ENCODE data around the gene DNASE1L3.
A peak's percentile ranks its signal among the peaks of the same experiment; 100 is the strongest.
"Not testable (repeated sequence)": the region's sequence is repeated elsewhere in the genome, so short reads cannot be mapped to it uniquely, and the experiment has no call there.

Gene DNASE1L3, protein sequence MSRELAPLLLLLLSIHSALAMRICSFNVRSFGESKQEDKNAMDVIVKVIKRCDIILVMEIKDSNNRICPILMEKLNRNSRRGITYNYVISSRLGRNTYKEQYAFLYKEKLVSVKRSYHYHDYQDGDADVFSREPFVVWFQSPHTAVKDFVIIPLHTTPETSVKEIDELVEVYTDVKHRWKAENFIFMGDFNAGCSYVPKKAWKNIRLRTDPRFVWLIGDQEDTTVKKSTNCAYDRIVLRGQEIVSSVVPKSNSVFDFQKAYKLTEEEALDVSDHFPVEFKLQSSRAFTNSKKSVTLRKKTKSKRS

GRCh38 chr3:58210761-58211460 lies at the start of gene DNASE1L3:
DNASE1L3 (minus strand) TSS chr3:58210972; CDS start chr3:58210906, 66 bp downstream.
- no peak for DNase-seq

- DNase-seq, result no peak
Observed at GRCh38 chr3:58260261-58260731, 49.5 kb upstream of the DNASE1L3 start.

DNA sequence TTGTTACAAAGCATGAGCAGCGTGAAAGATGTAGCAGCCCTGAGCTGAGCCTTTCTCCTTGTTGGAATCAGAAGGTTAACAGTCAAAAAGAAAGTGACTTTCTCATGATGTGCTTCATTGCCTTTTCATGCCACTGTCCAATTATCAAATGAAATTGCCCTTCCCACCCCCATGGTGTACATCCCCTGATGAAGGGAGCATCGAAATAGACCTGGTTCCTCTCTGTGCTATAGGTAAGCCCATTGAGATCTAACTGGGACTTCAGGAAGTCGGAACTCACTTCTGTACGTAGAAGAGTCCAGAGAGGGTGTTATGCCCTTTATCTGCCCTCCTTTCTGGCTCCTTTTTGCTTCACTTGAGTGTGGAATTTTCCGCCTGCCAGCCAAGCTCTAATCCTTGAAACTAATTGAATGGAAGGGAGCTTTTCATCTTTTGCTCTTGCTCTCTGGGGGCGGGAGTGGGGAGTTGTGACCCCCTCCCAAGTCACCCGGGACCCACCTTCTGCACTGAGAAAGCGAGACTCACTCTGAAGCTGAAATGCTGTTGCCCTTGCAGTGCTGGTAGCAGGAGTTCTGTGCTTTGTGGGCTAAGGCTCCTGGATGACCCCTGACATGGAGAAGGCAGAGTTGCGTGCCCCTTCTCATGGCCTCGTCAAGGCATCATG lies 47.8 kb upstream of the DNASE1L3 start:
- no peak for DNase-seq

- DNase-seq, result no peak
Observed at GRCh38 chr3:58256511-58256910, 45.7 kb upstream of the DNASE1L3 start.

DNA sequence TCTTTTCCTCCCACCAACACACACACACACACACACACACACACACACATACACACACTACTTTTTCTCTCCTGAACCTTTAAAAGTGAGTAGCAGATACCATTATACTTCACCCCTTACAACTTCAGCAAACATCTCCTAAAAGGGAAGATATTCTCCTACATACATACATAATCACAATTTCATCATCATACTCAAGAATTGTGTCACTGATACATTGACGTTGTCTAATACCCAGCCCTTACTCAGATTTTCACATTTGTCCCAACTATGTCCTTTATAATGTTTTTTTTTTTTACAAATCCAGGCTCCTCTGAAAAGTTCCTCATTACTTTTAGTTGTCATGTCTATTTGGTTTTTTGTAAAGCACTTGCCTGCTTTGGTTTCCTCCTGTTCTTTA lies 45.3 kb upstream of the DNASE1L3 start:
- DNase-seq, result no peak

- no peak for DNase-seq
Observed at GRCh38 chr3:58254144-58254543, 43.4 kb upstream of the DNASE1L3 start.

DNA sequence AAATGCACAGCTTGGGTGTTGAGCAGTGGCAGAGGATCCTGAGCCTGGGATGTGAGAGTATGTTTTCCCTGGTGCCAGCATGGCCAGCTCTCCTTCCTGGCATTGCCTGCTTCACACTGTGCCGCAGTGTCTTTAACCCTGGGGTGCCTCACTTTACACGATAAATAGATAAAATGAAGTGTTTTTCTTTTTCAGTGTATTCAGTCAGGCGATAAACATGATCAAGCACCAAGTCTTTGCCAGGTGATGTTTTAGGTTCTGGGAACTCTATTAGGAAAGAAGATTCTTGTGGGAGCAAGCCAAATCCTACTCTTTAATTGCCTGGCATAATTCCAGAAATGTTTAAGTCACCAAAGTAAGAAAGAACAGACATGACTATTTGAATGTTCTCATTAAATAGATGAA lies 40.9 kb upstream of the DNASE1L3 start:
- no peak for DNase-seq

DNA sequence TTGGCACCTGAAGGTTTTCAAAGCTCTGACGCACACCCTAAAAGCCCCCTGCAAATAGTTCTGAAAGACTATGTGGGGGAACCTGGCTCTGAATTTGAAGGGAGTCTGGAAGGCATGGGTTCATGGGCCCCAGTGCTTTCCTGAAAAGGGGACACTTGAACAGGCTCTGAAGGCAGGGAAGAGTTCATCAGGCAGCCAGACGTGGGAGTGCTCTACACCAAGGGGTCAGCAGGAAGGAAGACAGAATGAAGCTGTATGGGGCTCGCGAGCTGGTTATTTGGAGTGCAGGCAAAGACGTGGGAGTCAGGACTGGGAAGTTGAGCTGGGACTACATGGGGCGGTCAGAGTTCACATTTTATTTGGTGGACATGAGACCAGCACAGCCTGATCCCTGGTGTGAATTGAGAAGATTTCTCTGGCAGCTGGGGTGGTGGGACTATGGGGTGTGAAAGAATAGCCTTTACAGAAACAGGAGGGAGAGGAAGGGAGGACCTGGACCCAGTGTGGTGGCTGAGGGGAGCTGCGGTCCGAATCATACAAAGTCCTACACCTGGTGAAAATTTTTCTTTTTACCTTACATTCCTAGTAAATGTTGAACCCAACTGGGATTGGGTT lies 39.4 kb upstream of the DNASE1L3 start:
- DNase-seq, result no peak

DNA sequence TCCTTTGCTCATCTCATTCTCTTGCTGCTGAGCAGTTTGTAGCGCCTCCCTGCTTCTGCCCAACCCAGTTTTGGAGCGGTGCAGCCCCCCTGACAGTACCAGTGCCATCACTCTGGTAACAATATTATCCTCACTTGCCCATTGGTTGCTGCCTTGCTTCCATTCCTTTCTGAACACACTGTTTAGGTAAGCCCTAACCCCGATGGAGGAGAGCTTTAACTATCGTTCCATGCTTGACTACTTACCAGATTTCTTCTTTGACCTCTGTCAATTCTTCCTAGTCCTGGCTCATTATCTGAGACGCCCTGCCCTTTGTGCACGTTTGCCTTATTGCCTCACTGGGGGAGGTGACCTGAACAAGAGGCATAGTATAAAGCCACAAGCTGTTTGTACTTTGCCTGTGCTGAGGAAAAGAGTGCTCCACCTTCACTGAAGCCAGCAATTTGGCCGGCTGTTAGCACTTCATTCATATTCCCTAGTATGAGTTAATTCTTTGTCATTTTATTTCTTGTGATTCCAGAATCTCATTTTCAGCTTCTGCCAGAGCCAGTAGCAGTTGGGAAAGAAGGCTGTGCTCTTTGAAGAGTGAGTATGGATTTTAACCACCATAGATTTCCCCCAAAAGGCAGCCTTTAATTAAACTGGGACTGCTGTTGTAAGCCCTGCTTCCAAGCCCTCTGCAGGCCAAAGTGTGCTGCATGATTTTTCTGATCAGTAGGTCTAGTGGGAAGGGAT lies 38.8 kb upstream of the DNASE1L3 start:
- DNase-seq, result no peak

GRCh38 chr3:58246148-58247047 lies 35.6 kb upstream of the DNASE1L3 start:
- no peak for DNase-seq

GRCh38 chr3:58243976-58244585 lies 33.3 kb upstream of the DNASE1L3 start:
- no peak for DNase-seq

GRCh38 chr3:58242860-58243259 lies 32.1 kb upstream of the DNASE1L3 start:
- DNase-seq, result not testable (repeated sequence)

- no peak for DNase-seq
Observed at GRCh38 chr3:58242340-58242739, 31.6 kb upstream of the DNASE1L3 start.

GRCh38 chr3:58241306-58242044 lies 30.7 kb upstream of the DNASE1L3 start:
- DNase-seq, result no peak

DNA sequence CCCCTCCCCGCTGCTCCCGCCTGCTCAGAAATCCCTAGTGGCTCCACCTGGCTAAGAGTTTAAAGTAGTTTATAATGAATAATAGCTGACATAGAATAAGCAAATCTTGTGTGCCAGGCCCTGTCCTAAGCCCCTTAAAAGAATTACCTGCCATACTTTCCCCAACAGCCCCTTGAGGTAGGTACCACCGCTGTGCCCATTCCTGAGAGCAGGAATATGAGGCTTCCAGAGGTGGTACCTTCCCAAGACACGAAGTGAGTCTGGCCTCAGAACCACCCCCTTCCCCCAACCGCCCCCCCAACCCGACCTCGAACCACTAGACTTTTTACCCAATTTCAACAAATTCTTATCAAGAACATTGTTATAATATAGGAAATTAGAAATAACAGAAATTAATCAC lies 28.1 kb upstream of the DNASE1L3 start:
- peak; percentile 40 for DNase-seq

GRCh38 chr3:58237941-58238681 lies 27.3 kb upstream of the DNASE1L3 start:
- DNase-seq, result peak; percentile 83

GRCh38 chr3:58237238-58237940 lies 26.6 kb upstream of the DNASE1L3 start, which contains the start of gene ABHD6:
ABHD6 (plus strand) TSS chr3:58237792; CDS start chr3:58256587, 18,795 bp downstream.
- peak; percentile 95 for DNase-seq

DNA sequence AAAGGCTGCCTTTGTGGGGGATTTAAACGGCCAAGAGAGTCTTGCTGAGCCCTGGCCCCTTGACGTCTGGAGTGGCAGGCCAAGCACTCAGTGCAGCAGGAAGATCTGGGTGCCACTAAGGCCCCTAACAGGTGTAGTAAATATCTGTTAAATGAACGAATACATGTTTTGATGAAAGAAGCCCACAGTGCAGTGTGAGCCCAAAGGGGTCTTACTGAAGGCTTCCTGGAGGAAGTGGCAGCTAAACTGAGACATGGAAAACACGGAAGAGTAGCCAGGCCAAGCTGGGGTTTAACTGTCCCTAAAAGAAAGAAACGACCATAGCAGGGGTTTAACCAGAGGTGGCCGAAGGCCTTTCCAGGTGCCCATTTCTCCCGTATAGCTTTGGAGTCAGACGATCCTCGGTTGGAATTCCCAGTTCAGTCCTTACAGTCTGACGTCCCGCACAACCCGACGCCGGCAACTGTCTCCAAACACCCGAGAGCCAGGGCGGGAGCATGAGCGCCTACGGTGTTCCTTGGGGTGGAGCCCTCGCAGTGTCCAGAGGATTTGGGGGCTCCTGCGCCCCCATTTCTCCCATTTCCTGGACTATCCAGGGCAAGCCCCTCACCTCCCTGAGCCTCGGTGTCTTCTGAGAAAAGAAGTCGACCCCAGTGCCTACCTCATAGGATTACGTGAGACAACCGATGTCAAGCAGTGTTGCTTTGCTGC lies 25.9 kb upstream of the DNASE1L3 start:
- peak; percentile 51 for DNase-seq

Measured in activated CD8-positive, alpha-beta memory T cell treated with anti-CD3 and anti-CD28 coated beads, Interleukin-2, amount 50 U/mL, for 48 hours (primary cell).